GM21515 (cell line): ENCODE data around the gene RPS6KC1.
"Not testable (repeated sequence)": the region's sequence is repeated elsewhere in the genome, so short reads cannot be mapped to it uniquely, and the experiment has no call there.

ENCODE experiments used
- ATAC-seq: cut with Tn5 transposase; IDR thresholded peaks from one replicate; pipeline ENCODE4 v1.9.1; 2021; ENCODE audit not compliant: unreplicated experiment

RPS6KC1 gene

DNA sequence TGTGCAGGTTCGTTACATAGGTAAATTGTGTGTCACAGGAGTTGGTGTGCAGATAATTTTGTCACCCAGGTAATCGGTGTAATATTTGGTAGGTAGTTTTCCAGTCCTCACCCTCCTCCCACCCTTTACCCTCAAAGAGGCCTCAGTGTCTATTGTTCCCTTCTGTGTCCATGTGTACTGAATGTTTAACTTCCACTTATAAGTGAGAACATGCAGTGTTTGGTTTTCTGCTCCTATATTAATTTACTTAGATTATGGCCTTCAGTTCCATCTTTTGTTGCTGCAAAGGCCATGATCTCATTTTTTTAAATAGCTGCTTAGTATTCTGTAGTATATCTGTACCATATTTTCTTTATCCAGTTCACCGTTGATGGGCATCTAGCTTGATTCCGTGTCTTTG is 87.3 kb downstream of the RPS6KC1 start:
- no peak for ATAC-seq

GRCh38 chr1:213138892-213139291 is 87.9 kb downstream of the RPS6KC1 start:
- no peak for ATAC-seq

DNA sequence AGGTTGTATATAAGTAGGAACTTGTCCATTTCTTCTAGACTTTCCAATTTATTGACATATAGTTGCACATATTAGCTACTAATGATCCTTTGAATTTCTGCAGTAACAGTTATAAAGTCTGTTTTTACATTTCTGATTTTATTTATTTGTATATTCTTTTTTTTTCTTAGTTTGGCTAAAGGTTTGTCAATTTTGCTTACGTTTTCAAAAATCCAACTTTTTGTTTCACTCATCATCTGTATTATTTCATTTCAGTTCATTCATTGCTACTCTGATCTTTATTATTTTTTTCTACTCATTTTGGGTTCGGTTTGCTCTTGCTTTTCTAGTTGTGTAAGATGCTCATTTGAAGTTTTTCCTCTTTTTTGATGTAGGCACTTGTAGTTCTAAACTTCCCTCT is 97.9 kb downstream of the RPS6KC1 start:
- no peak for ATAC-seq

GRCh38 chr1:213150090-213150489 is 99.0 kb downstream of the RPS6KC1 start:
- not testable (repeated sequence) for ATAC-seq

- no peak for ATAC-seq
These were observed 103.1 kb downstream of the RPS6KC1 start for GRCh38 chr1:213154056-213154685.

- no peak for ATAC-seq
These were observed 108.3 kb downstream of the RPS6KC1 start for GRCh38 chr1:213159376-213159775.

DNA sequence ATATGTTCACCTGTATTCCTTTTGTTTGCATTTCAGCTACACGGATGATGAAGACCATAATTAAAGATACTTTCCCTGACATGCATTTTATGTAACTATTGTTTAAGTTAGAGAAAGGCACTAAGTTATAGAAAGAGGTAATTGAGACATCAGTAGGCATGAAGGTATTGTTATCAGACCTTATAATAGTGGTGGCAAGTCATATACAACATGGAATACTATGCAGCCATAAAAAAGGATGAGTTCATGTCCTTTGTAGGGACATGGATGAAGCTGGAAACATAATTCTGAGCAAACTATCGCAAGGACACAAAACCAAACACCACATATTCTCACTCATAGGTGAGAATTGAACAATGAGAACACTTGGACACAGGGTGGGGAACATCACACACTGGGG is 109.4 kb downstream of the RPS6KC1 start:
- not testable (repeated sequence) for ATAC-seq

DNA sequence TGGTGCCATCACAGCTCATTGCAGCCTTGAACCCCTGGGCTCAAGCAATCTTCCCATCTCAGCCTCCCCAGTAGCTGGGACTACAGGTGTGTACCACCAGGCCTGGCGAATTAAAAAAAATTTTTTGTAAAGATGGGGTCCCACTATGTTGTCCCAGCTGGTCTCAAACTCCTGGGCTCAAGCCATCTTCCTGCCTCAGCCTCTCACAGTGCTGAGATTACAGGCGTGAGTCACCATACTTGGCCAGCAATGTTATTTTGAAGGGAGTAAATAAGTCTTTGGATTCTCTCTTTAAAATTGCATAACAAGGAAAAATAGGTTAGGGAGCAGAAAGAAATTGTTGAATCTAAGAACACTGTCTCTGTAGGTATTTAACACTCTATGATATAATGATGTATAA is 111.3 kb downstream of the RPS6KC1 start:
- ATAC-seq = no peak

DNA sequence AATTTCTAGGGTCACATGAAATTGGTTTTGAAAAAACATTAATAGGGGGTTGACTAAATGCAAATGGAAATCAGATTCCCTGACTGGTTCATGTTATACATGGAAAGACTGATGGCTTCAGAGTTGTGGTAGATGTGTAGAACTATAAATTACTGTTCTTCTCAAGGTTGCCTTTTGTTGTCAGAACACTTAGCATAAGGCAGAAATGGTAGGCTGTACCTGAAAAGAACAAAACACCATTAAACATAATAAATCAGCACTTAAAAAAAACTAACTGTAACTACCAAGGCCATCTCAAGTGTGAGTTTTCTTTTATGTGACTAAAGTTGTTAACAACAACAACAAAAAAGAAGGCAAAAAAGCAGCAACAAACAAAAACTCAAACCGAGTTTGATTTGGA is 111.8 kb downstream of the RPS6KC1 start:
- ATAC-seq = no peak

DNA sequence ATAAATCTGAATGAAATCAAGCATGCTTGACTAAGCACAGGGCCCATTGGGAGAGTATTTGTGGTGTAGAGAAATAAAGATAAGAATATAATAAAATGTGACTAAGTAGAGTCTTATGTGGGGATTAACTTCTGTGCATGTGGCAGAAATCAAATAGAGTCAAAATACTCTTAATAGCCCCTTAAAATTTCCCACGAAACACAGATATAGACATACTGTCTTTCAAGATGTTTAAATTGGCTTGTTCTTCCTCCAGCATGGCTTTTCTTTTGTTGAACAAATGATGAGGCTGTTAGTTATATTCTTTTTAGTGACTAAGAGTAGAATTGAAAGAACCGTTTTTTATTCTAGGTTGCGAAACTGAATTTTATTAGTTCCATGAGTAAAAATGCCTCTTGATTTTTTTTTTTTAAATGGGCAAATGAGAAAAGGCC is 112.3 kb downstream of the RPS6KC1 start:
- ATAC-seq = no peak

- no peak for ATAC-seq
These were observed 113.5 kb downstream of the RPS6KC1 start for GRCh38 chr1:213164561-213164960.

DNA sequence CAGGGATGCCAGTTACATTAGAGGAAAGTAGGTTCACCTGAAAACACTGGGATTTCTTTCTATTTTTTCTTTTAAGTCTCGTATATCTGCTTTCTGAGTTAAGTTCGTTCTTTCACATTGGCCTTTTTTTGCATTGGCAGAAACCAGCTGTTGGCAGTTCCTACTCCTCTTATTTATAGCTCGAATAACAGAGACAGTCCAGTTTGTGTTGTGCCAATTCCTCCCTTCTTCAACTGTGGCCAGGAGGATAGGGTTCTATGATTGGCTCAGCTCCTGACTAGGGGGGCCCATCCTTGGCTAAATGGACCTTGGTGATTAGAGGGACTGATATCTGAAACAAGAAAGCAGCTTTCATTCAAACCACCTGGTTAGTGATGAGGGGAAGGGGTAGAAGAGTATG is 115.8 kb downstream of the RPS6KC1 start:
- ATAC-seq = no peak

DNA sequence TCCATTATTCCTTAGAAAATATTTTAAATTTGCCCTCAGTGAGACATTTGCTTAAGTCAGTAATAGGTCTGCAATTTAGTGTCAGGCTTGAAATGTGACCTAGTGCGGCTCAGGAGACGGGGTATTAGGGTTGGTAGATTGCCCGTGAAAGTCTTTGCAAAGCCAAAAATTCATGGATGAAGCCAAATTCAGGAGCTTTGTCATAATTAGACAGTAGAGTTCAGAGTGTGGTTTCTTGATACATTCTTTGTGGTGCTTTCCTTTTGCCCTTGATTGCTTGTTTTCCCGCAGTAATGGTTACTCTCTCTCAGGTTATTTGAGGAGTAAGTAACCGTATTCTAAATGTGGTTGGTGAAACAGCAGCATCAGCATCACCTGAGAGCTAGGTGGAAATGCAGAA is 120.7 kb downstream of the RPS6KC1 start:
- ATAC-seq = no peak

GRCh38 chr1:213176341-213176740 is 125.3 kb downstream of the RPS6KC1 start:
- ATAC-seq = no peak

GRCh38 chr1:213179784-213180183 is 128.7 kb downstream of the RPS6KC1 start:
- ATAC-seq = no peak

DNA sequence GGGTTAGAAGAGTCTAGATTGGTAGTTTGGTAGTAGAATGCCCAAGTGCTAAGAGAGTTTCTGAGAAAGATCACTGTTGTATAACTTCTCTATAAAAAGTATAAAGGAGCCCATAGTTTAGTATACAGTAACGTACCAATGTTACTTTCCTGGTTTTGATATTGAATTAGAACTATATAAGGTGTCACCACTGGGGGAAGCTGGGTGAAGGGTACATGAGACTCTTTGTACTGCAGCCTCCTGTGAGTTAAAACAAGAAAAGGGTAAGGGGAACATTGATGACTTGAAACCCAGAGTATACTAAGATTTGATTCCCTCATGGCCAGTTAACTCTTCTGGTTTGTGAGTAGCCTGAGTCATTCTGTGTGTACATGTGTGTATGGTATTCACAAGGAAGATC is 129.8 kb downstream of the RPS6KC1 start:
- no peak for ATAC-seq

DNA sequence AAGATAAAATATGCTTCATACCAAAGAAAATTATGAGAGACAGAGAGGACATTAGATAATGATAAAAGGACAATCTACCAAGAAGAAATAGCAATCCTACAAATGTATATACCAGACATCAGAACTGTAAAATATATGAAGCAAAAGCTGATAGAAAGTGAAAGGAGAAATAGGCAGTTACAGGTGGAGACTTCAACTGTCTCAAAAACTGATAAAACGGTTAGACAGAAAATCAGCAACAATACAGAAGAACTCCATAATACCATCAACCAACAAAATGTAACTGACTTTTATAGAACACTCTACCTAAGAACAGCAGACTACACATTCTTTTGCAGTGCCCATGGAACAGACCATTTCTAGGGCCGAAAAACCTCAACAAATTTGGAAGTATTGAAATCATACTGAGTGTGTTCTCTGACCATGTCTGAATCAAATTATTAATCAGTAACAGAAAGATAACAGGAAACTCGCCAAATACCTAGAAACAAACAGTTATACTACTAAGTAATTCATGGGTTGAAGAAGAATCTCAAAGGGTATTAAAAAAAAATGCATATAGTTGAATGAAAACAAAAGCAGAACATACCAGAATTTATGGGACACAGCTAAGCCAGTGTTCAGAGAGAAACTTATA is 132.1 kb downstream of the RPS6KC1 start:
- ATAC-seq = no peak

DNA sequence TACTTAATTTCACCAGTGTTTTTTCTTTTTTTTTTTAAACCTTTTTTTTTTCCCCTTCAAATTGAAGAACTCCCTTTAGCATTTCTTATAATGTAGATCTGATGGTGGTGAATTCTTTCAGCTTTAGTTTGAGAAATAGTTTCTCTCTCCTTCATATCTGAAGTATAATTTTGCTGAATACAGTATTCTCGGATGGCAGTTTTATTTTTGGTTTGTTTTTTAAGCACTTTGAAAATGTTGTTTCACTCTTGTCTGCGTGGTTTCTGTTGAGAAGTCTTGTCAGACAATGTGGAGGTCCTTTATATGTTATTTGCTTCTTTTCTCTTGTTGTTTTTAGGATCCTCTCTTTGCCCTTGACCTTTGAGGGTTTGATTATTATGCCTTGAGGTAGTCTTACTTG is 135.1 kb downstream of the RPS6KC1 start:
- ATAC-seq = no peak

GRCh38 chr1:213192026-213192425 is 141.0 kb downstream of the RPS6KC1 start:
- ATAC-seq = no peak

- no peak for ATAC-seq
These were observed 143.3 kb downstream of the RPS6KC1 start for GRCh38 chr1:213194383-213194782.

- no peak for ATAC-seq
These were observed 143.8 kb downstream of the RPS6KC1 start for GRCh38 chr1:213194855-213195254.

- ATAC-seq = not testable (repeated sequence)
These were observed 145.4 kb downstream of the RPS6KC1 start for GRCh38 chr1:213196328-213197054.
